Activated CD4-positive, alpha-beta T cell treated with anti-CD3 and anti-CD28 coated beads for 24 hours (primary cell): ENCODE measurements around the gene ADGRD1.

Source experiments
- DNase-seq, 2 donors: peaks; one replicate each; pipeline ENCODE4 v3.0.0-alpha.2; 2020; ENCODE audit warnings: low read depth in 2 of 2

The ADGRD1 gene

DNA sequence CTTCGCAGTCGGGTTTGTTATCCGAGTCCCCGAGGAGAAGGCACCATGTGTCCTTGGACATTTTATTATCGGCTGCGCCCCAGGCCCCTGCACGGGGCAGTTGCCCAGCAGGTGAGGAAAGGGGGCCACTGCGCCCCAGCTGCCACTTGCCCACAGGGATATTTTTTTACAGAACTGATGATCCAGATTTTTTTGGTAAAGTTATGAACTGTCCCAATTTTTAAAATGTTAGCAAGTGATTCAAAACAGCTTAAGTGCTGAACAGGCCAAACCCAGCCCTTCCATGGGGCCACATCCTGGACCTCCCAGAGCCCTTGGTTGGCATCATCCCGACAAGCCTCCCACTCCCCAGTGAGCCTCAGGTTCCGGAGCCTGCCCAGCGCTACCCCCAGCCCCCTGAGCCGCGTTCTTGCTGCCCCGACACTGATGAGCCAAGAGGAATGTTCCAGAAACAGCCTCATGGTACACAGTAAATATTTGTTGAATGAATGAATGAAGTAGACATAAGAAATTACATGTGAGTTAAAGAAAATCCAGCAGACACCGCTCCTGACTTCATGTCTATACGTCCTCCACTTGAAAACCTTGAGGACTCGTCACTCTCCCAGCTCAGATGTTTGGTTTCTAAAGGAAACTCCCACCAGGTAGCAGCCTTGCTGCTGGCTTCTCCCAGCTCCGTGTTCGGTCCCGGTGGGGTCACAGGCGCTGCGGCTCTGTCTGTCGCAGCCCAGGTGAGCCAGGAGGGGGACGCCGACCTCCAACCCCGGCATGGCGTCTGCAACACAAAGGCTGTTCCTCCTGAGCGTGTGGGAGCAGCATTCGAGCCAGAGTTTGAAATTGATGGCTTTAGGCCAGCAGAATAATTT is 88.5 kb downstream of the ADGRD1 start:
- DNase-seq: no peak

DNA sequence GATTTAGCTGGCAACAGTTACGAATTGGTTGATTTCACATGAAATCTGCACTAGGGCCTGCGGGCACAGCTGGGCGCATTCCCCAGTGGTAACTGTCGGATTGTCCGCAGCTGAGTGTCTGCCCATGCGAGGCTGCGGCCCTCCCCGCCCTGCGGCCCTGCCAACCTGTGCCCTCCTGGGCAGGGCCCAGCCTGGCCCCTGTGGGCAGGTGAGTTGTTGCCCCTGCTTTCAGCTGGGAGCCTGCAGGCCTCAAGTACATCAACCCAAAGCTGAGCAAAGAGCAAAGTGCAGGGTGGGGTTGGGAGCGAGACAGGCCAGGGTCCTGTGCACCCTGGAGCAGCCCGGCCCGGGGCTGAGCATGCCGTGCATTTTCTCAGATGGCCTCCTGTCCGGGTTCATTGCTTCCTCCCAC is 89.1 kb downstream of the ADGRD1 start:
- no peak for DNase-seq

DNA sequence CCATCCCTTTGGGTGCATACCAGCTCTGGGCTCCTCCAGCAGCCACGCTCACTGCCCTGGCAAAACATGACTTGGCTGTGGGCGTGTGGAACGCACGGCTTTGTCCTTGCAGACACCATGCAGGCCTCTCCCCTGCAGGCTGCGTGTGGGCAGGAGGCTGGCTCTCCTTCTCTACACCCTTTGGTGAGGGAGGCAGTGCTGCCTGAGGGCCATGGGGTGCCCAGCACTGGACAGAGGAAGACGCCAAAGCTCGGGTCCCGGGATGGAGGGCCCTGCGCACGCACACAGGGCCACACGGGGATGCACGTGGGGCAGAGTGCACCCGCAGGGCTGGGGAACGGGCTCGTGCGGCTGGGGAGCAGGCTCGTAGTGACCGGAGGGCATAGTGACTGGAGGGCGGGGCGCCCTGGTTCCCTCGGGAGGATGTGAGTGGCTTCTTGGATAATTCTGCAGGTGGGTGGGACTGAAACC is 89.7 kb downstream of the ADGRD1 start:
- no peak for DNase-seq

DNA sequence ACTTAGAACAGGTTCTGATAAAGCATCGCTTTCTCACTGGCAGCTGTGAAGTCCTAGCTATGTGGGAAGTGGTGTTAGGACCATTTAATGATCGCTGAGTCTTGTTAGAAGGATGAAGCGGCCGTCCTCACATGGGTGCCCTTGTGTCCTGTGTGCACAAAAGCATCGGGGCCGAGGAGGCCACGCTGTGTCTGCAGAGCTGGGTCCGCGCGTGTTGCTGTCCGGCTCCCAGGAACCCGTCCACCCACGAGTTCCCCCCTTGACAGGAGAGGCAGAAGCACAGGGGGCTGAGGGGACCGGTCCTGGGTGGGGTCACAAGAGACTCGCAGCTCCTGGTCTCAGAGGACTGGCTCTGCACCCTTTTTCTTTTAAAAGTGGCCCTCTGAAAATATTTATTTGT is 90.4 kb downstream of the ADGRD1 start:
- no peak for DNase-seq

DNA sequence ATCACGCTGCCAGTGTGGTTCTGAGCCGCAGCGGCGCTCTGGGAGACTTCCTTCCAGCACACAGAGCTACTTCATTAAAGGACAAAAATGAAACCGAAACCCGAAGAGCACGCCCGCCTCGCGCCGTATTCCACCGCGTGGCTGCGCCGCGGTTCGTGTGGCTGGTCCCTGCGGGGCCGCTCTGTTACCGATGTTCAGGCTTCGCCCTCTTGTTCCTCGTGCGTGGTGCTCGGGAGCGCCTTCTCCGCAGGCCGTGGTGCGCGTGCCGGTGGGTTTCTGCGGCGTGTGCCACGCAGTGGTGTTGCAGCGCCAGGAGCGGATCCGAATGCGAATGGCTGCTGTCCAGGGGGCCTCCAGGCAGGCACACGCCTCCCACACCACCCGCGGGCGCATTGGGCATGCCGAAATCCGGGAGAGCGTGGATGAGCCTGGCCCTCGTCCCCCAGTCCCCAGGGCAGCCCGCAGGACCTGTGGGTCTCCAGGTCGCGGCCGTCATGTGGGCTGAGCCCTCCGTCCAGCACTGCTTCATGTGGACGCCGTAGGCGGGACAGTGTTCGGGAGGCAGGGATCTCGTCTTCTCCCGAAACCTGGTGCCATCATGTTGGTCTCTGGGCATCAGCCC is 91.2 kb downstream of the ADGRD1 start:
- DNase-seq: no peak

DNA sequence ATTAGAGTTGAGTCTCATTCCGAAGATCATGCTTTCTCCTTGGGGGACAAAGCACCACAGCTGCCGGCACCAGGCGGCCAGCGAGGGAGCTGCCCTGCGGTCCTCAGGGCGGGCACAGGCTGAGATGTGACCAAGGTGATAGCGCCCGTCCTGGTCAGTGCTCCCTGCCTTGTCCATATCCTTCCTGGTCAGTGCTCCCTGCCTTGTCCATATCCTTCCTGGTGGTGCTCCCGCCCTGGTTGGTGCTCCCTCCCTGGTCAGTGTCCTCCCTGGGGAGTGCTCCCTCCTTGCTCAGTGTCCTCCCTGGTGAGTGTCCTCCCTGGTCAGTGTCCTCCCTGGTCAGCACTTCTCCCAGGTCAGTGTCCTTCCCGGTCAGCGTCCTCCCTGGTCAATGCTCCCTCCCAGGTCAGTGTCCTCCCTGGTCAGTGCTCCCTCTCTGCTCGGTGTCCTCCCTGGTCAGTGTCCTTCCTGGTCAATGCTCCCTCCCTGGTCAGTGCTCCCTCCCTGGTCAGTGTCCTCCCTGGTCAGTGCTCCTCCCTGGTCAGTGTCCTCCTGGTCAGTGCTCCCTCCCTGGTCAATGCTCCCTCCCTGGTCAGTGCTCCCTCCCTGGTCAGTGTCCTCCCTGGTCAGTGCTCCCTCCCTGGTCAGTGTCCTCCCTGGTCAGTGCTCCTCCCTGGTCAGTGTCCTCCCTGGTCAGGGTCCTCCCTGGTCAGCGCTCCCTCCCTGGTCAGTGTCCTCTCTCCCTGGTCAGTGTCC is 92.2 kb downstream of the ADGRD1 start:
- no peak for DNase-seq

DNA sequence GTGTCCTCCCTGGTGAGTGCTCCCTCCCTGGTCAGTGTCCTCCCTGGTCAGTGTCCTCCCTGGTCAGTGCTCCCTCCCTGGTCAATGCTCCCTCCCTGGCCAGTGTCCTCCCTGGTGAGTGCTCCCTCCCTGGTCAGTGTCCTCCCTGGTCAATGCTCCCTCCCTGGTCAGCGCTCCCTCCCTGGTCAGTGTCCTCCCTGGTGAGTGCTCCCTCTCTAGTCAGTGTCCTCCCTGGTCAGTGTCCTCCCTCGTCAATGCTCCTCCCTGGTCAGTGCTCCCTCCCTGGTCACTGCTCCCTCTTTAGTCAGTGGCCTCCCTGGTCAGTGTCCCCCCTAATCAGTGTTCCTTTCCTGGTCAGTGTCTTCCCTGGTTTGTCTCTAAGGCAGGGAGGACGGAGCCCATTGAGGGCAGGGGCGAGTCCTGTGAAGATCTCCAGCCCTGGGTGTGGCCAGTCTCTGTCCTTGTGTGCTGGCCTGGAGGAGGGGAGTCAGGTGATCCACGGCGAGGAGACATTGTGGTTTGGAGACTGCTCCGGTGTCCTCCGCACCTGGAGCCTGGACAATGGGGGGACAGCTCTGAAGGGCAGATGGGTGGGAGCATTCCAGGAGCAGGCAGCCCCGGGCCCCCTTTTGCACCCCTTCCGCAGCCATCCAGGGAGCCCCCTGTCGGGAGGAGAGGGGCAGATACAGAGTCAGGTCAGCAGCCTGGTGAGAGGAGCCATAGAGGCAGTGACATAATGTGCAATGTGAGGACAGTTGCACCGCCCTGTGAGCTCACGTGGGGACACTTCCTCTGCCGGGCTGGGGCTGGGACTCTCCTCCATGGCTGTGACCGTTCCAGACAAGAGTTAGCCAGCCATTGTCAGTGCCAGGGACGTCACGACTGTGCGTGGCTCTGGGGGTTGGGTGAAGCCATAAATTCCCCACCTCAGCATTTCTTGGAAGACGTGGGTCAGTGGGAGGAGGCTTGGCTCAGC is 93.4 kb downstream of the ADGRD1 start:
- DNase-seq: no peak

DNA sequence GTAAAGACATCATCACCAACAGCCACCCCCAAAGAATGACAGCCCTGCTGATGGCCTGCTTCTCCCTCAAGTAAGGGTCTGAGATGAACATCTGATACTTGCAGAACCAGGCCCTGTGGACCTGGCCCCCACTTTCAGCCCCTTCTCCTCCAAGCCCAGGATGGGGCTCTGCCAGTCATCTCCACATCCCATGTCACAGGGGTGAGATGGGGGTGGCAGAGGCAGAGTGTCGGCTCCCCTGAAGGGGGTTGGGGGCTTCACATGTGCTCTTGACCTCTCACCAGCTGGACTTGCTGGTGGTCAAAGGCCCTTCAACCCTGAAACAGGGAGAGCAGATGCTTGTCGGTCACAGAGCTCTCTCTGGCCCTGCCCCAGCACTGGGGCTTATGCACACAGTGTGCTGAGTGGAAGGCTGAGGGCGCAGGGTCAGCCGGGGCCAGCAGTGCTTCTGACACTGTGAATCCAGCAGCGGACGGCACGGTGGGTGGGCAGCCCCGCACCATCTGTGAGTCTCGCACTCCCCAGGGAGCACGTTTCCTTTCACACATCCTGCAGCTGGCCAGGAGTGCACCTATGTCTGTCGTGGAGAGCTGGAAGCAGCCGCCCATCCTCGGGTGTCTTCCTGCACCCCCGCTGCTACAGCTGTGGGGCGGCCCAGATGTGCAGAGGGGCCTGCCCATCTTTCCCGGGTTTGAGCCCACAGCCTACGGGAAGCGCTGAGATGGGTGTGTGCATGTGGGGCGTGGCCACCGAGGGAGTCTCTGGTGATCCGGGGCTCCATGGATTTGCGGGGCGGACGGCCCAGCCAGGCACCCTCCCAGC is 94.3 kb downstream of the ADGRD1 start:
- DNase-seq: no peak

DNA sequence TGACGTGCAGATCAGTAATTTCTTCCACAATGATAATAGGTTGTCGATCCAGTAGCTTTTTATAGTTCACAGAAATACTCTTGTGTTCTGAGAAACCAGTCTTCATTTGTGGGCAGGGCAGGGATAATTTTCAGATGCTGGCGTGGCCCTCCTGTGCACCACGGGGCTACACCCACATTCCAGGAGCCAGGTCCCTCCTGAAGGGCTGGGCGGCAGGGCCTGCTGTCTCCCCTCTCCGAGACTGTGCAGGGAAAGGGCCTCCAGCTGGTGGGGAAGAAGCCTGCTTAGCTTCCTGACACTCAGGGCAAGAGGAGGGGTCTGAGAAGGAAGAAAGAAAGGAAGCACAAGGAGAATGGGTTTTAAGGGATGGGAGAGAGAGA is 94.9 kb downstream of the ADGRD1 start:
- DNase-seq: no peak

DNA sequence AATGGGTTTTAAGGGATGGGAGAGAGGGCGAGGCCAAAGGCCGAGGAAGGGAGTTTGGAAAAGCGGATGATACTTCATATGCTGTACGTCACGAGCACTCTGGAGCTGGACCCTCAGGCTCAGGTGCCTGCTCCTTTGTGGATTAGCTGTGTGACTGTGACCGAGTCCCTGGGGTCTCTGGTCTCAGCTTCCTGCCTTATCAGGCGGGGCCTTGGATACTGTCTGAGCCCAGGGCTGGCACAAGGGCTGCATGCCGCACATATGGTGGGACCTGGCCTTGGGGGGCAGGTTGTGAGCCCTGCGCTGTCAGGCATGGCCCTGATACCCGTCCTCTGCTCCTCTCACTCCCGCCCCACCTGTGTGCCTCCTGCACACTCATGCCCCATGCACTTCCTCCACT is 95.3 kb downstream of the ADGRD1 start:
- DNase-seq: no peak

DNA sequence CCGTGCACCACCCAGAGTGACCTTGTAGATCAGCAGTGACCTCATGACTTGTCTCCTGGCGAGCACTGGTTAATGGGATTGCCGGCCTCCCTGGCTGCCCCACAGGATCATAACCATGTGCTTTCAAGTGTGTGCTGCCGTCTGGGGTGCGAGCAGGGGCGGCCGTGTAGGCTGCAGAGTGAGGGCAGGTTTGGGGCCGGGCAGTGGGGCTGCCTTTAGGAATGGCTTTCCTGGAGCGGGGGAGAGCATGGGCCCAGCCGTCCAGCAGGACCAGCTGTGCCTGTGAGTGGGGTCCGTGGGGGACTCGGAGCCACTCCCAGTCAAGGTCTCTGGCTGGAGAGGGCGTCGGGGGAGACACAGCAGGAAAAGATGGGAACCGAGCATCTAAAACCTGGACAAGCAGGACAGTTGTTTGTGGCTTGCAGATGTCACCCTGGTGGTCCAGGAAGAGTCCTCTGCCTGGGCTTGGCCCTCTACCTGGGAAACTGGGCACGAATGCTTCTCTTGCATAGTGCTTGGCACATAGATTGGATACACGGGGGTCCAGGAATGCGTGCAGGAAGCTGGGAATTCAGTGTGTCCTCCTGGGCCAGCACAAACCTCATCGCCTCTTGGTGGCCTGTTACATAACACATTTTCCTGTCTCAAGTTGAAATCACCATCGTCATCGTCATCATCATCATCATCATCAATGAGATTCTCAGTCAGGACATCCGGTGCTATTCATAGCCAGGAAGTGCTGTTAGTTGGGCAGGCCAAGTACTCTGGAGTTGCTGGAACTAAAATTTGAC is 96.0 kb downstream of the ADGRD1 start:
- no peak for DNase-seq

DNA sequence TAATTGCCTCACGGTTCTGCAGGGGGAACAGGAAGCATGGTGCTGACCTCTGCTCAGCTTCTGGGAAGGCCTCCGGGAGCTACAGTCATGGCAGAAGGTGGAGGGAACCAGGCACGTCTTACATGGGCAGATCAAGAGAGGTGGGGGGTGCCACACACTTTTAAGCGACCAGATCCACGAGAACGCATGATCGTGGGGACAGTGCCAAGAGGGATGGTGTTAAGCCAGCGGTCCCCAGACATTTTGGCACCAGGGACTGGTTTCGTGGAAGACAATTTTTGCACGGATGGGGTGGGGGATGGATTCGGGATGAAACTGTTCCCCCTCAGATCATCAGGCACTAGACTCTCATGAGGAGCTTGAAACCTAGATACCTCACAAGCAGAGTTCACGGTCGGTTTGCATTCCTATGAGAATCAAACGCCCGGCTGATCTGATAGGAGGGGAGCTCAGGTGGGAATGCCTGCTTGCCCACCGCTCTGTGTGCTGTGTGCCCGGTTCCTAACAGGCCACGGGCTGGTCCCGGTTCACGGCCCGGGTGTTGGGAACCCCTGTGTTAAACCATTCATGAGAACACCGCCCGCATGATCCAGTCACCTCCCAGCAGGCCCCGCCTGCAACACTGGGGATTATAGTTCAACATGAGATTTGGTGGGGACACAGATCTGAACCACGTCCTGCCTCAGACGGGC is 96.9 kb downstream of the ADGRD1 start:
- DNase-seq: no peak

DNA sequence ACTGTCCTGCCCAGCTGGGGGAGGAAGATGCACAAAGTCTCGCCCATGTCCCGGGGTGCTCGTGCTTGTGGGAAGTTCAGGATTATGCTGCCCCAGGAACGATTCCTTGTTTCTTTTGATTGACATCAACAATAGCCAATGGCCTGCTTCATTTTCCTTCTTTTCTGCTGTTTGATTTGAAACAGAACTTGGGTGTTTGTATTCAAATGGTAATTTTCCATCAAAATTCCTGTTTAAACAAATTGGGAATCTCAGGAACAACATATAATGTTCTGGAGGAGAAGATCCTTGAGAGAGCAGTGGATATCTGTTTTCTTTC is 97.4 kb downstream of the ADGRD1 start:
- no peak for DNase-seq

DNA sequence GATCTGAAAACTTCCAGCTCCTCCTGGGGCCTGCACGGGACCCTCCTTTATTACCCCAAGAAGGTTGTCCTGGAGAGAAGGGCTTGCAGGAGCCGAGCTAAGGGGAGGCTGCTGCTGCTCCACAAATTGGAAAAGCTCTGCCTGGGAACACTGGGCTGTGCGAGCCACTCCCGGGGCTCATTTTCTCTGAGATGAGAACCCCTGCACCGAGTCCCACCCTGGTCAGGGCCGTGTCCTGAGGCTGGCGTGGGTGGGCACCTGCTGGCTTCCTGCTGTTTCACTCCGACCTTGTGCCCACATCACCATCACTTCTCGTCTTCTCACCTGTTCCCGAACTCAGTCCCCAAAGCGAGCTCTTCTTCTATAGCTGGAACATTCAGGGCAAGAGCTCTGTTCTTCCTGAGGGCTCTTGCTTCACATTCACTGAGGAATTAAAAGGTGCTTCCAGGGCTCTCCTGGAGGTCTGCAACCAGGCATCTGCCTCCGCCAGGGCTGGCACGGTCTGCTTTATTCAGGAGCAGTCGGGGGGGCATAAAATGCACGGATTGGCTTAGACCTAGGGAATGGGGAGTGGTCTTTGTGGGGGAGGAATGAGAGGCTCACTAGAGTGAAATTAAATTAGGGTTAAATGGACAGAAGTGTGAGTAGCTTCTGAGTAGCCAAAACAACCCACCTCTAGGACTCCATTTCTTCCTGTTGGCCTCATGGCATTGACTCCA is 98.5 kb downstream of the ADGRD1 start:
- DNase-seq: no peak

DNA sequence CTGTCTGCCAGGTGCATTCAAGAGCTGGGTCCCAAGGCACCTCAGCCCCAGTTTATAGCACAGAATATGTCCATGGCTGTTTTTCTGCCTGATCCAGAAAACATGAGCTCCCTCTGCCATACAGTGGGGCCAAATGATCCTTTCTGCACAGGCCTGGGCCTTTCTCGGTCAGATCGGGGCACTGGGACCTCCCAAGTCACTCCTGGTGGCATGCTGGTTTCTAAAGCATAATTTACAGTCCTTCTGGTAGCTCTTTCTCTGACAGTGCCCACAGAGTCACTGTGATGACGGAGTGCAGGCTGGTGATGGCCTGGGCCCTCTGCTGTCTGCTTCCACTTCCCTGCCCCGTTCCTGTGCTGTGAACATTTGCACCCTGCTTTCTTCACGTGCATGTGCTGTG is 99.2 kb downstream of the ADGRD1 start:
- no peak for DNase-seq

DNA sequence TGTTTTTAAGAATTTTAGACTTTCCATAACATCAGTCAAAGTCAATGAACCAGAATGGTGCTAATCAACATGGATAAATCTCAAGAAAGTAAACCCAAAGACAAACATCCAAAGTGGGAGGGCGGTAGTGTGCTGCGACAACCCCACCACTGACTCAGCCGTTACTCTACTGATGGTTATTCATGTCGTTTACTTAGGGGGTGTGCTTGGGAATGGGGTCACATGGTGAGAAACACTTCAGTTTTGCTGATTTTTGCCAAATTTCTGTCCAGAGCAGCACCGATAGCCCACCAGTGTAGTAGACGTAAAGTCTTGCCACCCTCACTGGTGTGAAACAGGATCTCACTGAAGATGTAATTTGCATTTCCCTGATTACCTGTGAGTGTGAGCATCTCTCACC is 99.9 kb downstream of the ADGRD1 start:
- DNase-seq: no peak

DNA sequence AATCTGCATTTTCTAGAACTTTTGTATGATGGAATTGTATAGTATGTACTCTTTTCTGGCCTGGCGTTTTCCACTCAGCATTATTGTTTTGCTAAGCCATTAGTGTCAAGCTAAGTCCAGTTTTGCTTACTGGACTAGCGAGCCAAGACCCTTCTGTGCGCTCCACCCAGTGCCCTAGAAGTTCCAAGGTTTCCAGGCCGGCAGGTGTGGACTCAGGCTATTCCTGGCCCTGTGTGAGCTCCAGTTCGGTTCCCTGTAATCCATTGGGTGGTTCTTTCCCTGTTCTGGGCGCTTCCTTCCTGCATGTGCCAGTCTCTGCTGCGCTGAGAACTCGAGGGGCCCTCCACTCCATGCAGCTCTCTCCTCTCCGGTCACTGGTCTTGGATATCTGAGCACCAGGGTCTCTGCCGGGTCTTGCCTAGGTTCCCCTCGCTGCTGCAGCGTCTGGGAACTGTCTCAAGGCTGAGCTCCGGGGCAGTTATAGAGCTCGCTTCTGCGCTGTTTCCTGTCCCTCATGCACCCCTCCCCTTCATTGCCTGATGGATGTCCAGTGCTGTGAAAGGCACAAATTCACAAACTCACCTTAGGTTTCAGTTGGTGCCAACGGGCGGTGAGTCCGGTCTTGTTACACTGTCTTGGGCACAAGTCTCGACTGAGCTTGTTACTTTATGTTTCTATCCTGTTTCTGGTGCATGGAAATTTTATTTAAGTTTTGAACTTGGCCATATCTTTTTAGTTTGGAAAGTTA is 100.8 kb downstream of the ADGRD1 start:
- no peak for DNase-seq

DNA sequence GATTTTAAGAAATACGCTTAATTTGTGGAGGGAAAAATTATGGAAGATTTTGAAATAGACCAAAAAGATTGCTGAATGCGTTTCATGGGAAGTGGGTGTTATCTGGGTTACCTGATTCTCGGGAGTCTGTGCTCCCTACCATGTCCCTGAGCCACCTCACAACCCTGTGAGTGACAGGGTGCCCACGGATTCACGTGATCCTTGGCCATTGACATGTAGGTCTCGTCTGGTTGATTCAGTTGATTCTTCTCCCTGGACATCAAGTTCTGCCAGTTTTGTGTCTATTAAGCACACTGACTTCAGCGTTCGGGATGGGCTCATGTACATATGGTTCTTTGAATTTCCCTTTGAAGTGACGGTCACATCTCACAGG is 101.4 kb downstream of the ADGRD1 start:
- DNase-seq: no peak
